ENCODE measurements around the gene RPL41. TPM values are rescaled to one million over a fixed set of nuclear protein-coding genes. Genes with fewer than 3 reads are reported as not detected.
A peak's percentile ranks its signal among the peaks of the same experiment; 100 is the strongest.

RPL41 gene
- total RNA-seq, 1 donor from 2014 or later: 2,726 TPM

DNA sequence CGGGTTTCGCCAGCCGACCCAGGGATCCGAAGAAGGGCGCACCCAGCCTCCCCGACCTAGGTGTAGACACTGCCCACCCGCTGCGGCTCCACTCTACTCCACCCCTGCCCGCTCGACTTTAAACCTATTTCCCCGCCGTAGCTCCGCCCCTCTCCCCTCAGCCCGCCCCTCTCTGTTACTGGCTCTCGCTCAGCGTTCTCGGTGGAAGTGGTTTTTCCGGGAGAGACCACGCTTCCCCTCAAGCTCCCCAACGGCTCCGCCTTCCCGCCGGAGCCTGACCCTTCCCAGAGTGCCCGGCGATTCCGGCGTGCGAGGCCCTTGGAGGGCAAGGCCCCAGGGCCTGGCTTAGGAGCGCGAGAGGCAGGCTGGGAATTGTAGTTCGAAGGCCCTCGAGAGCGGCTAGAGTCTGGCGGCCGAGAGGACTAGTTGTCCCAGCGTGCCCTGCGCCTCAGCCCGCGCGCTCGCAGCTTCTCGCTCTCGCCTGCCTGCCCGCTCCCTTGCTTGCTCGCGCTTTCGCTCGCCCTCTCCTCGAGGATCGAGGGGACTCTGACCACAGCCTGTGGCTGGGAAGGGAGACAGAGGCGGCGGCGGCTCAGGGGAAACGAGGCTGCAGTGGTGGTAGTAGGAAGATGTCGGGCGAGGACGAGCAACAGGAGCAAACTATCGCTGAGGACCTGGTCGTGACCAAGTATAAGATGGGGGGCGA is 12.2 kb upstream of the RPL41 start, which contains the start of gene PA2G4:
TSS of gene PA2G4 (plus strand) at position 451 of the 706 bp plus-strand sequence. CDS start at position 630, 179 bp downstream.
- DNase-seq: peak; percentile 99
- TF ChIP-seq, protein P1, sequence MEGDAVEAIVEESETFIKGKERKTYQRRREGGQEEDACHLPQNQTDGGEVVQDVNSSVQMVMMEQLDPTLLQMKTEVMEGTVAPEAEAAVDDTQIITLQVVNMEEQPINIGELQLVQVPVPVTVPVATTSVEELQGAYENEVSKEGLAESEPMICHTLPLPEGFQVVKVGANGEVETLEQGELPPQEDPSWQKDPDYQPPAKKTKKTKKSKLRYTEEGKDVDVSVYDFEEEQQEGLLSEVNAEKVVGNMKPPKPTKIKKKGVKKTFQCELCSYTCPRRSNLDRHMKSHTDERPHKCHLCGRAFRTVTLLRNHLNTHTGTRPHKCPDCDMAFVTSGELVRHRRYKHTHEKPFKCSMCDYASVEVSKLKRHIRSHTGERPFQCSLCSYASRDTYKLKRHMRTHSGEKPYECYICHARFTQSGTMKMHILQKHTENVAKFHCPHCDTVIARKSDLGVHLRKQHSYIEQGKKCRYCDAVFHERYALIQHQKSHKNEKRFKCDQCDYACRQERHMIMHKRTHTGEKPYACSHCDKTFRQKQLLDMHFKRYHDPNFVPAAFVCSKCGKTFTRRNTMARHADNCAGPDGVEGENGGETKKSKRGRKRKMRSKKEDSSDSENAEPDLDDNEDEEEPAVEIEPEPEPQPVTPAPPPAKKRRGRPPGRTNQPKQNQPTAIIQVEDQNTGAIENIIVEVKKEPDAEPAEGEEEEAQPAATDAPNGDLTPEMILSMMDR (IDR thresholded peaks at IDR 0.05): no peak

DNA sequence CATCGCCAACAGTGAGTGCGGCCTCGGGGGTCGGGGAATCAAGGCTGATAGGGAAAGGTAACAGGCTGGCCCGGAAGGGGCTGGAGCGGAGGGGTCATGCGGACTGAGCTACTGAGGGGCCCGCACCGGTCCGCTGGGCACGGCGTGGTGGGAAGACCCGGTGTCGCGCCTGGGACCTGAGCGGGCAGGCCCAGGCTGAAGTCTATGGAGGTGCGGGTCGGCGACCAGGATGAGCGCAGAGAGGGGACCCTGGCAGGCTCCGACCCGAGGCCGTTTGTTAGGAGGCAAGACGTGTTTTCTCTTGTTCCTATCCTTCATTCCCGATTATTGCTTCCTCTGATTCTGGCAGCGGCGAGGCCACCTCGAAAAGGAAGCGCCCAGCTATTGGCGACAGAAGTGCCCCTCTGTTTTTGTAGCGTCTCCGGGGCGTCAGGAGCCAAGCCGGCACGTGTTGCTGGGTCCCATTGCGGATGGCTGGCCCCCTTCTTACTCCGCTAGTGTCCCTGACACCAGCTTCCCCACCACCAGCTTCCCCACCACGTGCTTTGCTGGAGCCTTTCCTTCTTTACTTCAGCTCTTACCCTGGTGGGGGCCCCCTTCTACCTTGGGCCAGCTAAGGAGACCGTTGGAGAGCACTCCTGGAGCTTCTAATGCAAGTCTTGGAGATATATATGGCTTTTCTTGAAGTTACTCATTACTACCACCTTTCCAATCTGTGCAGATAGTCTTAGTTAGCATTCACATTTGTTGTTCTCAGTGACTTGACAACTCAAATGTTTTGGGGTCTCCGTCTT is 11.4 kb upstream of the RPL41 start:
- no peak for DNase-seq
- intact Hi-C loops (cut with DNase I): no loop called here
- H3K27me3 ChIP-seq: no peaks in the 10 kb centered on the region
- no peaks in the 10 kb centered on the region for H3K9me3 ChIP-seq
- TF ChIP-seq, protein P1 (IDR thresholded peaks at IDR 0.05): no peak
- H3K36me3 ChIP-seq: peaks cover 33% of the 10 kb centered on the region
- H3K4me3 ChIP-seq: peak overlapping the region; percentile 83
- peak overlapping the region; percentile 88 for H3K27ac ChIP-seq
- peaks cover 21% of the 10 kb centered on the region for H3K4me1 ChIP-seq
- peak; percentile 29 for ATAC-seq

More for the DNA sequence above, 12.2 kb upstream of the RPL41 start, which contains the start of gene PA2G4:
- intact Hi-C loops (cut with DNase I): no loop called here
- peak within 1 kb of the TSS; percentile 88 for H3K27ac ChIP-seq
- H3K4me1 ChIP-seq: peaks cover 21% of the 10 kb centered on the region
- H3K4me3 ChIP-seq: peak within 1 kb of the TSS; percentile 83
- H3K27me3 ChIP-seq: no peaks in the 10 kb centered on the region
- peak; percentile 98 for ATAC-seq
- H3K36me3 ChIP-seq: peaks cover 26% of the 10 kb centered on the region
- no peaks in the 10 kb centered on the region for H3K9me3 ChIP-seq

DNA sequence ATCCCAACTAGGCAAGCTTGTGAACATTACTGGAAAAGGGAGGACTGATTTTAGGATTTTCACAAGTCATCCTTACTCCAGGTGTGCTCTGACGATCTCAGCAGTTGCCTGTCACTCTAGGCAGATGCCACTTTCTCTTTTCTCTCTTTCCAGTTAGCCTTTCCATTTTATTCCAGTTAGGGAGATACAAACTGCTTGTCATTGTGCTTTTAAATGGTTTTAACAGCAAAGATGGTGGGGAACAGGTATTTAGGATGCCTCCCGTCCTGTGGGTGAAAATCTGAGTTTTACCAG is 10.9 kb upstream of the RPL41 start:
- TF ChIP-seq, protein P1 (IDR thresholded peaks at IDR 0.05): no peak
- intact Hi-C loops (cut with DNase I): no loop called here
- Histone ChIP-seq H3K4me1 (peaks cover 21% of the 10 kb centered on the region), H3K27ac (no peak overlapping the region), H3K27me3 (no peaks in the 10 kb centered on the region), H3K4me3 (peak overlapping the region; percentile 83), H3K9me3 (no peaks in the 10 kb centered on the region), H3K36me3 (peaks cover 39% of the 10 kb centered on the region)
- ATAC-seq (no peak), DNase-seq (no peak)

DNA sequence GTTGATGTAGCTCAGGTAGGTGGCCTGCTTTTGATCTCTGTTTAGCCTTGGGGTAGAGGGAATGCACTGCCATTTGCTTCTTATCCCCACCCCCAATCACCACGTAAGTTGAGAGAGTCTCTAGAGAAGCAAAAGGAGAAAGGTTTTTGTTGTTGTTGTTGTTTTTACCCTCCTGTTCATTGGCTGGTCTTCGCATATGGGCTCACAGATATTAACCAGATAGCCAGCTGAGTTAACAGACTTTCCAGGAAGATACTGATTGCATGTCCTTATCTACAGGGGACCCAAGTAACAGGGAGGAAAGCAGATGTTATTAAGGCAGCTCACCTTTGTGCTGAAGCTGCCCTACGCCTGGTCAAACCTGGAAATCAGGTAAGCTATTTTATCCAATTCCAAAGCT is 9.2 kb upstream of the RPL41 start:
- peaks cover 21% of the 10 kb centered on the region for H3K4me1 ChIP-seq

DNA sequence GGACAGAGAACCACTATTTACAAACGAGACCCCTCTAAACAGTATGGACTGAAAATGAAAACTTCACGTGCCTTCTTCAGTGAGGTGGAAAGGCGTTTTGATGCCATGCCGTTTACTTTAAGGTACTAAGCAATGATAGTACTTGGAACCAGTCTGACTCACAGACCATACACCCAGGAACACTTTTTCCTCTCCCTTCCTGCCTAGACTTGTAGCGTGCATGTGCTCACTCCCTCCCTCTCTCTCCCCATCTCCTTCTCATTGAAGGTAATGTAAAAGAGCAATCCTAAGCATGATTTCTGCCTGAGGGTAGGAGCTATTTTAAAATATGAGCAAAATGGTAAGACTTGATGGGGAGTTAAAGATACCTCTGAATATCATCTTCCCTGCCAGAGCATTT is 5.9 kb upstream of the RPL41 start:
- TF ChIP-seq, protein P1 (IDR thresholded peaks at IDR 0.05): no peak
- H3K4me1 ChIP-seq: peaks cover 9% of the 10 kb centered on the region
- no peaks in the 10 kb centered on the region for H3K9me3 ChIP-seq
- H3K27me3 ChIP-seq: no peaks in the 10 kb centered on the region
- no peak overlapping the region for H3K4me3 ChIP-seq
- intact Hi-C loops (cut with DNase I): no loop called here
- no peak for DNase-seq
- H3K36me3 ChIP-seq: peaks cover 72% of the 10 kb centered on the region
- no peak overlapping the region for H3K27ac ChIP-seq
- no peak for ATAC-seq

More for the DNA sequence above, 9.2 kb upstream of the RPL41 start:
- no peak for ATAC-seq
- Histone ChIP-seq H3K4me3 (no peak overlapping the region), H3K36me3 (peaks cover 56% of the 10 kb centered on the region), H3K9me3 (no peaks in the 10 kb centered on the region), H3K27me3 (no peaks in the 10 kb centered on the region), H3K27ac (no peak overlapping the region)
- TF ChIP-seq, protein P1 (IDR thresholded peaks at IDR 0.05): no peak
- no peak for DNase-seq
- intact Hi-C loops (cut with DNase I): no loop called here
